A673 (cell line): ENCODE measurements around the gene GON4L.

ENCODE experiments used
- CTCF ChIP-seq: fragments of 300-800, 200-600 bp; sonication (generic); conservative IDR thresholded peaks from 2 replicates; pipeline ENCODE4 v1.5.1; 2017; ENCODE audit warnings: low read depth, mild to moderate bottlenecking, antibody characterized with exemption, low read length, moderate library complexity, mixed read lengths
- EZH2 ChIP-seq: fragments of 200-600 bp; sonication (generic); IDR thresholded peaks from 2 replicates; pipeline ENCODE4 v1.6.1; 2017; ENCODE audit warnings: borderline replicate concordance, low read depth, mild to moderate bottlenecking, mixed read lengths, antibody characterized with exemption, low read length; ENCODE audit not compliant: poor library complexity, severe bottlenecking

- TF ChIP-seq CTCF (no peak), EZH2 (no peak)
Observed at GRCh38 chr1:155867766-155868165, 10.8 kb upstream of the GON4L start.
